Suppressor macrophage treated with lipopolysaccharide for 4 hours (primary cell): ENCODE data around the gene STAP1.
A peak's percentile ranks its signal among the peaks of the same experiment; 100 is the strongest.
"Not testable (repeated sequence)": the region's sequence is repeated elsewhere in the genome, so short reads cannot be mapped to it uniquely, and the experiment has no call there.

Experiments
- DNase-seq: peaks from one replicate; pipeline ENCODE4 v3.0.0-alpha.2; 2020

Gene STAP1

GRCh38 chr4:67632492-67632891 lies 74.0 kb downstream of the STAP1 start:
- DNase-seq, result no peak

DNA sequence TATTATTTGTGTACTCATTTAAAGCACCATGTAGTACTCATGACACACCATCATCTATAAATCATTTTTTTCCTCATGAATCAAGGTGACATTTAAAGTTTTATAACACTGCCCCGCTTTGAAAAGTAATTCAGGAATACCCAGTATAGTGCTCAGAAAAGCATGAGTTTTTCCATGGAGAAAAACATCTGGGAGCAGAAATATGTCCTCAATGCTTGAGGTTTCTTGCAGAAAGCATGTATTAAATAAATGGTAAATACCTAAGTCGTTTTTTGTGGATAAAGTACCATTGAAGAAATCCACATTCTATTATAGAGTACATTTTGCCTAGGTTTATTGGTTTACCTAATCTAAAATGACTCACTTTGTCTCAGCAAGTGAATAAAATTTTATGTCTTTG lies 76.2 kb downstream of the STAP1 start:
- DNase-seq, result no peak

- DNase-seq, result no peak
Observed at GRCh38 chr4:67635331-67635730, 76.8 kb downstream of the STAP1 start.

DNA sequence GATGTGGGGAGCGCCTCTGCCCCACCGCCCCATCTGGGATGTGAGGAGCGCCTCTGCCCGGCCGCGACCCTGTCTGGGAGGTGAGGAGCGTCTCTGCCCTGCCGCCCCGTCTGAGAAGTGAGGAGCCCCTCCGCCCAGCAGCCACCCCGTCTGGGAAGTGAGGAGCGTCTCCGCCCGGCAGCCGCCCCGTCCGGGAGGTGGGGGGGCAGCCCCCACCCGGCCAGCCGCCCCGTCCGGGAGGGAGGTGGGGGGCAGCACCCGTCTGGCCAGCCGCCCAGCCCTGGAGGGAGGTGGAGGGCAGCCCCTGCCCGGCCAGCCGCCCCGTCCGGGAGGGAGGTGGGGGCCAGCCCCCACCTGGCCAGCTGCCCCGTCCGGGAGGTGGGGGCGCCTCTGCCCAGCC lies 78.5 kb downstream of the STAP1 start:
- not testable (repeated sequence) for DNase-seq

- peak; percentile 5 for DNase-seq
Observed at GRCh38 chr4:67638136-67638535, 79.6 kb downstream of the STAP1 start.

DNA sequence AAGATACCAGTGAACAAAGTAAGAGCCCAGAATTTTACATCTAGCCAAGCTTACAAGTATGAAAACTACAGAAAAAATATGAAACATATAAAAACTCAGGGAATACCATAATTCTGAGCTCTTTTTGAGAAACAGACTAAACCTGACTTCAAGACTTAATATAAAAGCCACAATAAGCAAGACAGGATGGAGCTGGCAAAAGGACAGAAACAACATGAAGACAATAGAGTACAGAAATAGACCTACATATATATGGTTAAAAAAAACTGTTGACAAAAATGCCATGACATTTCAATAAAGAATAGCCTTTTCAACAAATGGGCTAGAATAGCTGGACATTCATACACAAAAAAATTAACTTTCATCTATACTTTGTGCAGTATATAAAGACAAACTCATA lies 93.0 kb downstream of the STAP1 start:
- no peak for DNase-seq
